Measurements from ENCODE around the gene JUP. TPM values are rescaled to one million over a fixed set of nuclear protein-coding genes. Genes with fewer than 3 reads are reported as not detected.

Gene JUP
- total and polyA plus RNA-seq, 2 of the 13 experiments (the other 11 are each of a cell fraction or from before 2014, with no cell fraction given): 12.1 to 20.6 TPM

DNA sequence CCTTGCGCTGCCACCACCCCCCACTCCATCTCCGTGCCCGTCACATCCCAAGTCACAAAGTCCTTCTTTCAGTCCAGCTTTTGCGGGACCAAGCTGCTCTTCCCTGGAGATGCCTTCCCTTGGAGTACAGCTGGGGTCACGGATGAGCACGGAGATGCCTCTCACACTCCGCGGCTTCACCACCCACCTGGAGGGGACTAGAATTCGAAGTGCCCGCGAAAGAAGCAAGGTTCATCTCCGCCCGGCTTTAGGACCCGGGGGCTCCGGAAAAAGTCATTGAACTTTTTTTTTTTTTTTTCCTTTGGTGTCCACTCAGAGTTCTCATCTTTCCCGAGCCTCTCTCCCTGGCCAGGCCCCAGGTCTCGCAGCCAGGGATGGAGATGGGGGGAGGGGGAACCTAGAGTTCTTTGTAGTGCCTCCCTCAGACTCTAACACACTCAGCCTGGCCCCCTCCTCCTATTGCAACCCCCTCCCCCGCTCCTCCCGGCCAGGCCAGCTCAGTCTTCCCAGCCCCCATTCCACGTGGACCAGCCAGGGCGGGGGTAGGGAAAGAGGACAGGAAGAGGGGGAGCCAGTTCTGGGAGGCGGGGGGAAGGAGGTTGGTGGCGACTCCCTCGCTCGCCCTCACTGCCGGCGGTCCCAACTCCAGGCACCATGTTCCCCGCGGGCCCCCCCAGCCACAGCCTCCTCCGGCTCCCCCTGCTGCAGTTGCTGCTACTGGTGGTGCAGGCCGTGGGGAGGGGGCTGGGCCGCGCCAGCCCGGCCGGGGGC, 26.1 kb upstream of the JUP start, which contains the start of gene FKBP10 (continued):
- TF ChIP-seq, protein P1, sequence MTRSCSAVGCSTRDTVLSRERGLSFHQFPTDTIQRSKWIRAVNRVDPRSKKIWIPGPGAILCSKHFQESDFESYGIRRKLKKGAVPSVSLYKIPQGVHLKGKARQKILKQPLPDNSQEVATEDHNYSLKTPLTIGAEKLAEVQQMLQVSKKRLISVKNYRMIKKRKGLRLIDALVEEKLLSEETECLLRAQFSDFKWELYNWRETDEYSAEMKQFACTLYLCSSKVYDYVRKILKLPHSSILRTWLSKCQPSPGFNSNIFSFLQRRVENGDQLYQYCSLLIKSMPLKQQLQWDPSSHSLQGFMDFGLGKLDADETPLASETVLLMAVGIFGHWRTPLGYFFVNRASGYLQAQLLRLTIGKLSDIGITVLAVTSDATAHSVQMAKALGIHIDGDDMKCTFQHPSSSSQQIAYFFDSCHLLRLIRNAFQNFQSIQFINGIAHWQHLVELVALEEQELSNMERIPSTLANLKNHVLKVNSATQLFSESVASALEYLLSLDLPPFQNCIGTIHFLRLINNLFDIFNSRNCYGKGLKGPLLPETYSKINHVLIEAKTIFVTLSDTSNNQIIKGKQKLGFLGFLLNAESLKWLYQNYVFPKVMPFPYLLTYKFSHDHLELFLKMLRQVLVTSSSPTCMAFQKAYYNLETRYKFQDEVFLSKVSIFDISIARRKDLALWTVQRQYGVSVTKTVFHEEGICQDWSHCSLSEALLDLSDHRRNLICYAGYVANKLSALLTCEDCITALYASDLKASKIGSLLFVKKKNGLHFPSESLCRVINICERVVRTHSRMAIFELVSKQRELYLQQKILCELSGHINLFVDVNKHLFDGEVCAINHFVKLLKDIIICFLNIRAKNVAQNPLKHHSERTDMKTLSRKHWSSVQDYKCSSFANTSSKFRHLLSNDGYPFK (CRISPR knock-in tag; IDR thresholded peaks at IDR 0.05; ENCODE audit: borderline replicate concordance): peak; percentile 21; the same call in 1 of the 2 replicates
- TF ChIP-seq ISX (CRISPR knock-in tag; conservative IDR thresholded peaks at IDR 0.05) (no peak), BRCA1 (CRISPR knock-in tag; IDR thresholded peaks at IDR 0.05) (no peak), KLF15 (CRISPR knock-in tag; IDR thresholded peaks at IDR 0.05; ENCODE audit: borderline replicate concordance) (no peak), POLR2AphosphoS2 (IDR thresholded peaks at IDR 0.05; ENCODE audit: low read depth, low read length) (no peak), RBFOX2 (IDR thresholded peaks at IDR 0.05; ENCODE audit: low read depth, low read length) (peak; percentile 85), KDM5B (CRISPR knock-in tag; IDR thresholded peaks at IDR 0.05; ENCODE audit: borderline replicate concordance) (0 out of 2 replicates have a peak, but pooled peaks have one; percentile 74), ZMYM2 (CRISPR knock-in tag; IDR thresholded peaks at IDR 0.05) (no peak), EED (CRISPR knock-in tag; IDR thresholded peaks at IDR 0.05) (no peak), ZNF207 (IDR thresholded peaks at IDR 0.05; ENCODE audit: borderline replicate concordance) (no peak), SP4 (CRISPR knock-in tag; IDR thresholded peaks at IDR 0.05) (peak; percentile 57), FOXA1 (IDR thresholded peaks at IDR 0.05) (no peak), FOXA1 (CRISPR knock-in tag; IDR thresholded peaks at IDR 0.05) (no peak), ZNF720 (CRISPR knock-in tag; IDR thresholded peaks at IDR 0.05) (no peak), SPEN (CRISPR knock-in tag; IDR thresholded peaks at IDR 0.05; ENCODE audit: low read depth) (peak; percentile 38), ZNF160 (CRISPR knock-in tag; IDR thresholded peaks at IDR 0.05) (peak; percentile 46; the same call in 1 of the 2 replicates), CENPT (CRISPR knock-in tag; IDR thresholded peaks at IDR 0.05; ENCODE audit: low read depth) (no peak), ZNF432 (CRISPR knock-in tag; IDR thresholded peaks at IDR 0.05; ENCODE audit: borderline replicate concordance) (no peak)
- TF ChIP-seq, protein P2, sequence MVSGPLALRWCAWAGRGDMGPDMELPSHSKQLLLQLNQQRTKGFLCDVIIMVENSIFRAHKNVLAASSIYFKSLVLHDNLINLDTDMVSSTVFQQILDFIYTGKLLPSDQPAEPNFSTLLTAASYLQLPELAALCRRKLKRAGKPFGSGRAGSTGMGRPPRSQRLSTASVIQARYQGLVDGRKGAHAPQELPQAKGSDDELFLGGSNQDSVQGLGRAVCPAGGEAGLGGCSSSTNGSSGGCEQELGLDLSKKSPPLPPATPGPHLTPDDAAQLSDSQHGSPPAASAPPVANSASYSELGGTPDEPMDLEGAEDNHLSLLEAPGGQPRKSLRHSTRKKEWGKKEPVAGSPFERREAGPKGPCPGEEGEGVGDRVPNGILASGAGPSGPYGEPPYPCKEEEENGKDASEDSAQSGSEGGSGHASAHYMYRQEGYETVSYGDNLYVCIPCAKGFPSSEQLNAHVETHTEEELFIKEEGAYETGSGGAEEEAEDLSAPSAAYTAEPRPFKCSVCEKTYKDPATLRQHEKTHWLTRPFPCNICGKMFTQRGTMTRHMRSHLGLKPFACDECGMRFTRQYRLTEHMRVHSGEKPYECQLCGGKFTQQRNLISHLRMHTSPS (CRISPR knock-in tag; IDR thresholded peaks at IDR 0.05; ENCODE audit: low read depth): no peak
- TF ChIP-seq, protein P3, sequence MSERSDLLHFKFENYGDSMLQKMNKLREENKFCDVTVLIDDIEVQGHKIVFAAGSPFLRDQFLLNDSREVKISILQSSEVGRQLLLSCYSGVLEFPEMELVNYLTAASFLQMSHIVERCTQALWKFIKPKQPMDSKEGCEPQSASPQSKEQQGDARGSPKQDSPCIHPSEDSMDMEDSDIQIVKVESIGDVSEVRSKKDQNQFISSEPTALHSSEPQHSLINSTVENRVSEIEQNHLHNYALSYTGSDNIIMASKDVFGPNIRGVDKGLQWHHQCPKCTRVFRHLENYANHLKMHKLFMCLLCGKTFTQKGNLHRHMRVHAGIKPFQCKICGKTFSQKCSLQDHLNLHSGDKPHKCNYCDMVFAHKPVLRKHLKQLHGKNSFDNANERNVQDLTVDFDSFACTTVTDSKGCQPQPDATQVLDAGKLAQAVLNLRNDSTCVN (CRISPR knock-in tag; IDR thresholded peaks at IDR 0.05; ENCODE audit: borderline replicate concordance): no peak; the same call in 1 of the 2 replicates
- TF ChIP-seq, protein P4, sequence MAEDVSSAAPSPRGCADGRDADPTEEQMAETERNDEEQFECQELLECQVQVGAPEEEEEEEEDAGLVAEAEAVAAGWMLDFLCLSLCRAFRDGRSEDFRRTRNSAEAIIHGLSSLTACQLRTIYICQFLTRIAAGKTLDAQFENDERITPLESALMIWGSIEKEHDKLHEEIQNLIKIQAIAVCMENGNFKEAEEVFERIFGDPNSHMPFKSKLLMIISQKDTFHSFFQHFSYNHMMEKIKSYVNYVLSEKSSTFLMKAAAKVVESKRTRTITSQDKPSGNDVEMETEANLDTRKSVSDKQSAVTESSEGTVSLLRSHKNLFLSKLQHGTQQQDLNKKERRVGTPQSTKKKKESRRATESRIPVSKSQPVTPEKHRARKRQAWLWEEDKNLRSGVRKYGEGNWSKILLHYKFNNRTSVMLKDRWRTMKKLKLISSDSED (CRISPR knock-in tag; IDR thresholded peaks at IDR 0.05): no peak
- TF ChIP-seq, protein P5, sequence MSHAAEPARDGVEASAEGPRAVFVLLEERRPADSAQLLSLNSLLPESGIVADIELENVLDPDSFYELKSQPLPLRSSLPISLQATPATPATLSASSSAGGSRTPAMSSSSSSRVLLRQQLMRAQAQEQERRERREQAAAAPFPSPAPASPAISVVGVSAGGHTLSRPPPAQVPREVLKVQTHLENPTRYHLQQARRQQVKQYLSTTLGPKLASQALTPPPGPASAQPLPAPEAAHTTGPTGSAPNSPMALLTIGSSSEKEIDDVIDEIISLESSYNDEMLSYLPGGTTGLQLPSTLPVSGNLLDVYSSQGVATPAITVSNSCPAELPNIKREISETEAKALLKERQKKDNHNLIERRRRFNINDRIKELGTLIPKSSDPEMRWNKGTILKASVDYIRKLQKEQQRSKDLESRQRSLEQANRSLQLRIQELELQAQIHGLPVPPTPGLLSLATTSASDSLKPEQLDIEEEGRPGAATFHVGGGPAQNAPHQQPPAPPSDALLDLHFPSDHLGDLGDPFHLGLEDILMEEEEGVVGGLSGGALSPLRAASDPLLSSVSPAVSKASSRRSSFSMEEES (CRISPR knock-in tag; IDR thresholded peaks at IDR 0.05): no peak
